NCI-H524 treated with DMSO at 0.1 percent for 48 hours (cell line): ENCODE results near the gene TIAM2.
"Not testable (repeated sequence)": the region's sequence is repeated elsewhere in the genome, so short reads cannot be mapped to it uniquely, and the experiment has no call there.

ENCODE experiments used
- DNase-seq: peaks from one replicate; lab custom pipeline; 2025; lab: John Stamatoyannopoulos, UW

Gene TIAM2

GRCh38 chr6:155170519-155170918 lies 175.4 kb downstream of the TIAM2 start:
- DNase-seq = no peak

GRCh38 chr6:155171109-155171746 lies 176.1 kb downstream of the TIAM2 start:
- DNase-seq = no peak

- DNase-seq = no peak
Measured at GRCh38 chr6:155171747-155172449, 176.8 kb downstream of the TIAM2 start.

GRCh38 chr6:155173488-155173887 lies 178.4 kb downstream of the TIAM2 start:
- DNase-seq = no peak

- peak; percentile 98 for DNase-seq
Measured at GRCh38 chr6:155174576-155175211, 179.6 kb downstream of the TIAM2 start.

GRCh38 chr6:155177363-155177961 lies 182.3 kb downstream of the TIAM2 start:
- DNase-seq = peak; percentile 7

- DNase-seq = no peak
Measured at GRCh38 chr6:155181498-155181897, 186.4 kb downstream of the TIAM2 start.

GRCh38 chr6:155182103-155182502 lies 187.0 kb downstream of the TIAM2 start:
- DNase-seq = no peak

- no peak for DNase-seq
Measured at GRCh38 chr6:155183095-155183494, 188.0 kb downstream of the TIAM2 start.

GRCh38 chr6:155185041-155185440 lies 189.9 kb downstream of the TIAM2 start:
- not testable (repeated sequence) for DNase-seq

GRCh38 chr6:155185544-155185943 lies 190.4 kb downstream of the TIAM2 start:
- no peak for DNase-seq

GRCh38 chr6:155186052-155186658 lies 191.0 kb downstream of the TIAM2 start:
- no peak for DNase-seq

- DNase-seq = no peak
Measured at GRCh38 chr6:155187106-155187505, 192.0 kb downstream of the TIAM2 start.

GRCh38 chr6:155187994-155188706 lies 193.0 kb downstream of the TIAM2 start:
- DNase-seq = no peak

GRCh38 chr6:155188707-155189496 lies 193.8 kb downstream of the TIAM2 start:
- DNase-seq = no peak

- no peak for DNase-seq
Measured at GRCh38 chr6:155190677-155191076, 195.6 kb downstream of the TIAM2 start.

- no peak for DNase-seq
Measured at GRCh38 chr6:155193526-155193925, 198.4 kb downstream of the TIAM2 start.

- DNase-seq = no peak
Measured at GRCh38 chr6:155194399-155194798, 199.3 kb downstream of the TIAM2 start.

GRCh38 chr6:155195903-155196302 lies 200.8 kb downstream of the TIAM2 start:
- DNase-seq = no peak

GRCh38 chr6:155196911-155197310 lies 201.8 kb downstream of the TIAM2 start:
- no peak for DNase-seq

- DNase-seq = no peak
Measured at GRCh38 chr6:155197932-155198331, 202.8 kb downstream of the TIAM2 start.
